Fibroblast of skin of back (primary cell): ENCODE measurements around the gene PNMA1.
"Not testable (repeated sequence)": the region's sequence is repeated elsewhere in the genome, so short reads cannot be mapped to it uniquely, and the experiment has no call there.

ENCODE experiments used
- DNase-seq: peaks from one replicate; pipeline ENCODE4 v3.0.0-alpha.2; 2013

The PNMA1 gene

GRCh38 chr14:73715707-73716106 lies 1.5 kb upstream of the PNMA1 start:
- no peak for DNase-seq

GRCh38 chr14:73714656-73715081 lies 485 bp upstream of the PNMA1 start:
- DNase-seq: peak; percentile 21

- no peak for DNase-seq
Measured at GRCh38 chr14:73713206-73713802, 880 bp downstream of the PNMA1 start.

GRCh38 chr14:73712540-73713180 lies 1.5 kb downstream of the PNMA1 start:
- peak; percentile 12 for DNase-seq

GRCh38 chr14:73712071-73712506 lies 2.1 kb downstream of the PNMA1 start:
- no peak for DNase-seq

- no peak for DNase-seq
Measured at GRCh38 chr14:73710737-73711136, 3.4 kb downstream of the PNMA1 start.

GRCh38 chr14:73709904-73710469 lies 4.2 kb downstream of the PNMA1 start:
- no peak for DNase-seq

- not testable (repeated sequence) for DNase-seq
Measured at GRCh38 chr14:73708076-73708475, 6.1 kb downstream of the PNMA1 start.

- DNase-seq: no peak
Measured at GRCh38 chr14:73700325-73700724, 13.9 kb downstream of the PNMA1 start.

GRCh38 chr14:73696466-73697400 lies 17.5 kb downstream of the PNMA1 start:
- DNase-seq: peak; percentile 89

GRCh38 chr14:73695997-73696396 lies 18.2 kb downstream of the PNMA1 start:
- DNase-seq: no peak

GRCh38 chr14:73695082-73695481 lies 19.1 kb downstream of the PNMA1 start:
- no peak for DNase-seq

GRCh38 chr14:73694083-73694482 lies 20.1 kb downstream of the PNMA1 start:
- DNase-seq: no peak

- DNase-seq: no peak
Measured at GRCh38 chr14:73686901-73687300, 27.3 kb downstream of the PNMA1 start.

- DNase-seq: no peak
Measured at GRCh38 chr14:73685328-73685727, 28.9 kb downstream of the PNMA1 start.

- DNase-seq: no peak
Measured at GRCh38 chr14:73684627-73685026, 29.6 kb downstream of the PNMA1 start.

- no peak for DNase-seq
Measured at GRCh38 chr14:73680821-73681220, 33.4 kb downstream of the PNMA1 start.

- DNase-seq: no peak
Measured at GRCh38 chr14:73678698-73679097, 35.5 kb downstream of the PNMA1 start.

GRCh38 chr14:73674986-73675385 lies 39.2 kb downstream of the PNMA1 start:
- no peak for DNase-seq

GRCh38 chr14:73667854-73668253 lies 46.3 kb downstream of the PNMA1 start:
- no peak for DNase-seq

GRCh38 chr14:73666583-73666982 lies 47.6 kb downstream of the PNMA1 start:
- DNase-seq: no peak

GRCh38 chr14:73665130-73665529 lies 49.1 kb downstream of the PNMA1 start:
- DNase-seq: no peak
